Tibial nerve (tissue), 3 donors: ENCODE data around the gene CD83.

Source experiments
- CTCF ChIP-seq, 5 experiments: fragments of 200-600 bp in 3 of 5; fragments of 450-650 bp in 2 of 5; sonication (generic) in 3 of 5; IDR thresholded peaks; one replicate each; pipeline ENCODE4 v1.5.1; 2016 to 2019; ENCODE audit warnings: antibody characterized with exemption in 5 of 5, mild to moderate bottlenecking in 3 of 5, moderate library complexity in 2 of 5
- POLR2A ChIP-seq, 2 donors: fragments of 450-650 bp; IDR thresholded peaks; one replicate each; pipeline ENCODE4 v1.6.1; 2017; ENCODE audit warnings: antibody characterized with exemption in 2 of 2, mild to moderate bottlenecking in 2 of 2, moderate library complexity in 2 of 2

GRCh38 chr6:14148471-14148870 is 30.9 kb downstream of the CD83 start:
- TF ChIP-seq CTCF (IDR thresholded peaks at IDR 0.05) (no peak), POLR2A (IDR thresholded peaks at IDR 0.05) (no peak)
